ENCODE measurements around the gene ZNF668.
A peak's percentile ranks its signal among the peaks of the same experiment; 100 is the strongest.

ZNF668 gene

DNA sequence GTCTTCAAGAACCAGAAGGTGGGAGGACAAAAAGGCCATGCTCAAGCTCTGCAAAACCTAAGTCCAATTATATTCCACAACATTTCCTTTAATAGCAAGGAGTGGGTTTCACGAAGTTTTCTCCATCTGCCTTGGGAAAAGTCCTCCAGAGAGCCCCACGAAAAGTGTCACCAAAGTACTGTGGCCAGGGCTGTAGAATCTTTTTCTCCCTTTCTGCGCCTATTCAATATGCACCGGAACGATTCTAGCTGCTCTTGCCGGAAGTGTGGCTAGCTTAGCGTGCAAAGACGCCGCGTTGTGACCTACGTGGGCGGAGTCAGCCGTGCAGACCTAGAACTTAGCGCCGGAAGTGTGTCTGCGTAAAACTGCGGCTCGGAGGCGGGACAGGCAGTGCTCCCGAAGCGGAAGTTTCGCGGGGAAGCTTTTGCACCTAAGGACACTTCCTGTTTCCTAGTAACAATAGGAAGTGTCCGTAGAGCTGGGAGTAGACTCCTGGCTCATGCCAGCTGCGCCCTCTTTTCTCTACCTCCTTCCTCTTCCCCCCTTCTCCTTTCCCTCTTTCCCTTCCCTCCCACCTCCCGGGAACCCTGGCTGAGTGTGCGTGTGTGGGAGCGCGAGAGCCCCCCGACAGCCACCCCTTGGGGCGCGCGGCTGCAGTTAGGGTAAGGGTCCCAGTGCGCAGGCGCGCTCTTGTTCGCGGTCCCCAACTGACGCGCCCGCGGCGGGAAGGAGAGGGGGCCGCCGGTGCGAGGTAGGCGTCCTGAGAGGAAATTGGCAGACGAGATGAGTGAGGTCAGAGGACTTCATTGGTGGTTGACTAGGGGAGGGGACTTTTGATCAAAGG is at the start of gene ZNF668, which contains the start of gene ZNF646:
ZNF668 (minus strand) TSS at position 271 of the 844 bp plus-strand sequence. CDS start 9,781 bp downstream, outside the sequence.
ZNF646 (plus strand) TSS at position 453 of the 844 bp plus-strand sequence. CDS start 1,903 bp downstream, outside the sequence.
- peak; percentile 93 to 97 for DNase-seq (ENCODE audit: low read depth in 2 of 2)

DNA sequence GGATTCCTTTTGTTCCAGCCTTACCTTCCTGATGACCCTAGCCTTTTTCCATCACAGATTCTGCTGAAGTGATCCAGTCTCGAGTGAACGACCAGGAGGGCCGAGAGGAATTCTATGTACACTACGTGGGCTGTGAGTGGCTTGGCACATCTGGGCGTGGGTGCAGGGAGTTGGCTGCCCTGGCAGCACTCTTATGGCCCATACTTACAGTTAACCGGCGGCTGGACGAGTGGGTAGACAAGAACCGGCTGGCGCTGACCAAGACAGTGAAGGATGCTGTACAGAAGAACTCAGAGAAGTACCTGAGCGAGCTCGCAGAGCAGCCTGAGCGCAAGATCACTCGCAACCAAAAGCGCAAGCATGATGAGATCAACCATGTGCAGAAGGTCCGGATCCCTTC is 46.1 kb upstream of the ZNF668 start:
- no peak for DNase-seq (ENCODE audit: low read depth in 2 of 2)

DNA sequence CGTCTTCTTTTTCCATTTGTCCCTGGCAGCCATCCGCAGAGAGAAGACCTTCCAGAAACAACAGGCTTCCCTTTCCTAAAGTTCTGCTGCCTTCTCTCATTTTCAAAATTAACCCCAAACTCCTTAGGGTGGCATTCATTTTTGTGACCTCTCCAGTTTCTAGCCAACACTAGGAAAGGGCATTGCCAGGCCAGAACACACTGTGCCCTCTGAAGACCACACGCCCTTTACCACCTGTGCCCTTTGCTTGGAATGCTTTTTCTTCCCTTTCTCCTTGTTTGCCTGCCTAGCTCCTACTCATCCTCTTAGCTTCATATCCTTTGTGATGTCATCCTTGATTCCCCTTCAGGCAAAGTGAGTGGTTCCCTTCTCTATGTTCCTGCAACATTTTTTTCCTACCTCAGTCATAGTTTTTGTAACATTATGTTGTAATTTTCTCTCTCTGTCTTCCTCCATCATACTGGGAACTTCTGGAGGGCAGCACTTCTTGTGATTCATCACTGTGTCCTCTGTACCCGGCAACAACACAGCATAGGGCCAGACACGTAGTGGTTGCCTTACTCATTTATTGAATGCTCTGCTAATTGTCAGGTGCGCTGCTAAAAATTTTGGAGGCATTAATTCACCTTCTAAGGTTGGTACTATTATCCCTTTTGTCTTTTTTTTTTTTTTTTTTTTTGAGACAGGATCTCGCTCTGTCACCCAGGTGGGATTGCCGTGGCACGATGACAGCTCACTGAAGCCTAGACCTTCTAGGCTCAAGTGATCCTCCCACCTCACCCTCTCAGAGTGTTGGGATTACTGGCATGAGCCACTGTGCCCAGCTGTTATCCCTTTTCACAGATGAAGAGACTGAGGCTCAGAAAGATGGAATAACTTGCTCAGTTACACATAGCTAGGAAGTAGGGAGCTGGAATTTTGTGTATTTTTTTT is 44.4 kb upstream of the ZNF668 start:
- DNase-seq (ENCODE audit: low read depth in 2 of 2) = no peak

DNA sequence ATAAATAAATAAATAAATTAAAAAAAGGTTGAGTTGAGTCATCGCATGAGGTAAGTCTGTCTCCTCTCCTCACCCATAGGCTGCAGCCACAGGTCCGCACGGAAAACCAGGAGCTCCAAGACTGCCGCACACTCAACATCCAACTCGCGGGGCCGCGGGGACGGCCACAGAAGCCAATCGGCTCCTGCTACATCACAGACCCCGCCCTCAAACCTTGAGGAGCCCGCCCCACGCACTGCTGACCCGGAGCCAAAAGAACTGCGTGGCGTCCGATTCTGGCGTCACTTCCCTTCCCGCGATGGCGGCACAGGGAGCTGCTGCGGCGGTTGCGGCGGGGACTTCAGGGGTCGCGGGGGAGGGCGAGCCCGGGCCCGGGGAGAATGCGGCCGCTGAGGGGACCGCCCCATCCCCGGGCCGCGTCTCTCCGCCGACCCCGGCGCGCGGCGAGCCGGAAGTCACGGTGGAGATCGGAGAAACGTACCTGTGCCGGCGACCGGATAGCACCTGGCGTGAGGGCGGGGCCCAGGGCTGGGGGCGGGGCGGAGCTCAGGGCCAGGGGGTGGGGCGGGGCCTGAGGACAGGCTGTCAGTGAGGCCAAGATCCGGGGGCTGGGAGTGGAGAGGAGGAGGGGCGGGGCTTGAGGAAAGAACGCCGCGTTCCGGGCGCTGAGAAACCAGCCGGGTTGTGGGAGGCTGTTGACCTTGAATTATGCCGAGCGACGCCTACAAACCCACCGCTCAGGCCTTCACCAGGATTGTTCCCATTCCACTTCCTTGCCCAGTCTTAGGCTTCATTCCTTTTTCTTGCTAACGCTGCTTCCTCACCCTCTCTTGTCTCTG is 43.6 kb upstream of the ZNF668 start, which contains the start of gene KAT8:
KAT8 (plus strand) TSS at position 281 of the 839 bp plus-strand sequence; CDS start at position 299, 18 bp downstream.
- peak; percentile 96 to 97 for DNase-seq (ENCODE audit: low read depth in 2 of 2)

DNA sequence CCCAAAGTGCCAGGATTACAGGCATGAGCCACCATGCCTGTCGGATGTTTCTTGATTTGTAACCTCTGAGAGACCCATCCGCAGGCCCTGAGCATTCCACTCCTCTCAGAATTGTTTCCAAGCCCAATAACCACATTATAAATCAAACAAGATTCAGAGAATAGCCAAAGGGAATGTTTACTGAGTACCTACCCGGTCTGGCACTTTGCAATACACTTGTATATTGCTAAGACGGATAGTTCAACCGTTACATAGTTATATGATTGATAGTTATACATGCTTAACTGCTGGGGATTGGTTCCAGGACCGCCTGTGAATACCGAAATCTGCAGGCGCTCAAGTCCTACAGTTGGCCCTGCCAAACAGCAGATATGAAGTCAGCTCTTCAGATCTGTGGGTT is 40.4 kb upstream of the ZNF668 start:
- DNase-seq (ENCODE audit: low read depth in 2 of 2) = no peak

DNA sequence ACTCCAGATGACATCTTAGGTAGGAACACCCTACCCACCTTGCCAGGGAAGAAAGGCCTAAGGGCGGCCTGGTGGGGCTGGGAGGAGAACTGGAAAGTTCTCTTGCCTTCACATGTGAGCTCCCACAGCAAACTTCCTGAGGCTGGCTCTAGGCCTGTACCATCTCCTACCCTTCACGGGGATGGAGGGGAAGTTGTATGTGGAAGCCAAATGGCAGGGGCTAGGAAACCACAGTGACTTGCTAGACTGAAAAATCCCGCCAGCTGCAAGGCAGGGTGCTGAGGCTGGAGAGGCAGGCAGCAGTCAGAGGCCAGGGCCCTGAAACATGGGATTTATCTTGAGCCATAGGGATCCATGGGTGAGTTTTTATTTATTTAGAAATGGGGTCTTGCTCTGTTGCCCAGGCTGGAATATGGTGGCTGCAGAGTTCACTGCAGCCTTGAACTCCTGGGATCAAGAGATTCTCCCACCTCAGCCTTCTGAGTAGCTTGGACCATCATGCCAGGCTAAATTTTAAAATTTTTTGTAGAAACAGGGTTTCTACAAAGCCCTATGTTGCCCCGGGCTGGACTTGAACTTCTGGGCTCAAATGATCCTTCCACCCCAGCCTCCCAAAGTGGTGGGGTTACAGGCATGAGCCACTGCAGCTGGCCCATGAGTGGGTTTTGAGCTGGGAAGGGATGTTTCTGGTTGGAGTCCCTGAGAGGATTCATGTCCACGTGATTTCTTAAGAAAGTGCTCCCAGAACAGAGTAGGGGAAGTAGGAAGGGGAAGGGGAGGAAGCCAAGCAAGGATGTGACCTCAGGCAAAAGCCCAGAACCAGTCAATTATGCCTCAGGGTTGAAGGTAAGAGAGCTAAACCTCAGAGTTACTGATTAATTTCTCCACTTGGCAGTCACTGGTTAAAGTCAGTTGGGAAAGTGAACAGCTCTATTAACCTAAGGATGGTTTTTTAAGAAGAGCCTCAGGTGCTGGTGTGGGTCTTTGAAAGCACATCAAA is 39.4 kb upstream of the ZNF668 start:
- DNase-seq (ENCODE audit: low read depth in 2 of 2) = no peak

DNA sequence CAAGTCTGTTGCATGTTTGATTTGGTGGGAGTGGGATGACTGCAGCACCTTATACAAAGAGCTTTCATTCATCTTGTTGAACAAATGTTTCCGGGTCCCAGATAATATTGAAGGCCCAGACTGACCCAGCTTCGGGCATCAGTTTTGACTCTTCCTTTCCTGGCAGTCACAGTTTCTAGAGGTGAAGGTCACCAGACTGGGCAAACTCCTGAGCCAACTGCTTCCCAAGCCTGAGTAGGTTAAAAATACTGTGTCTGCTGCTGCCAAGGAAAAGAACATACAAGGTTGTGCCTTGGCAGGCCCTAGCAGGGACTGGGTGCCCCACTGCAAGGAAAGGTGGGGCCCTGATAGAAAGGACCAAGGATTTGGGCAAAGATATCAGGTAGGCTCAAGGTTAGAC is 38.7 kb upstream of the ZNF668 start:
- no peak for DNase-seq (ENCODE audit: low read depth in 2 of 2)

DNA sequence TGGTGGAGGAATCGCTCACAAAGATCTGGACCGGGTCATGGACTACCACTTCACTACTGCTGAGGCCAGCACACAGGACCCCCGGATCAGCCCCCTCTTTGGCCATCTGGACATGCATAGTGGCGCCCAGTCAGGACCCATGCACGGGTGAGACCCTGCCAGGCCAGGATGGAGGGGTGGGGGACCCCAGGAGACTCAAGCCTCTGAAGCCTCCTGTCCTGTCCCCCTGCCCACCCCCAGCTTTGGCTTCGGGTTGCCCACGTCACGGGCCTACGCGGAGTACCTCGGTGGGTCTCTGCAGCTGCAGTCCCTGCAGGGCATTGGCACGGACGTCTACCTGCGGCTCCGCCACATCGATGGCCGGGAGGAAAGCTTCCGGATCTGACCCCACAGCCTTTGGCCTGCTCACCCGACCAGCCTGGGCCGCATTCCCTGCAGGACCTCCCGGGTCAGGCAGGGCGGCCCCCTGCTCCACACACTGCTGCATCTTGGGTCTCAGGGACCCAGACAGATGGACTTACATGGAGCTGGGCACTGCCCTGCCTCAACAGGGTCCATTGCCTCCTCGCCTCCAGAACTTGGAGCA is 37.9 kb upstream of the ZNF668 start:
- DNase-seq (ENCODE audit: low read depth in 2 of 2) = no peak

DNA sequence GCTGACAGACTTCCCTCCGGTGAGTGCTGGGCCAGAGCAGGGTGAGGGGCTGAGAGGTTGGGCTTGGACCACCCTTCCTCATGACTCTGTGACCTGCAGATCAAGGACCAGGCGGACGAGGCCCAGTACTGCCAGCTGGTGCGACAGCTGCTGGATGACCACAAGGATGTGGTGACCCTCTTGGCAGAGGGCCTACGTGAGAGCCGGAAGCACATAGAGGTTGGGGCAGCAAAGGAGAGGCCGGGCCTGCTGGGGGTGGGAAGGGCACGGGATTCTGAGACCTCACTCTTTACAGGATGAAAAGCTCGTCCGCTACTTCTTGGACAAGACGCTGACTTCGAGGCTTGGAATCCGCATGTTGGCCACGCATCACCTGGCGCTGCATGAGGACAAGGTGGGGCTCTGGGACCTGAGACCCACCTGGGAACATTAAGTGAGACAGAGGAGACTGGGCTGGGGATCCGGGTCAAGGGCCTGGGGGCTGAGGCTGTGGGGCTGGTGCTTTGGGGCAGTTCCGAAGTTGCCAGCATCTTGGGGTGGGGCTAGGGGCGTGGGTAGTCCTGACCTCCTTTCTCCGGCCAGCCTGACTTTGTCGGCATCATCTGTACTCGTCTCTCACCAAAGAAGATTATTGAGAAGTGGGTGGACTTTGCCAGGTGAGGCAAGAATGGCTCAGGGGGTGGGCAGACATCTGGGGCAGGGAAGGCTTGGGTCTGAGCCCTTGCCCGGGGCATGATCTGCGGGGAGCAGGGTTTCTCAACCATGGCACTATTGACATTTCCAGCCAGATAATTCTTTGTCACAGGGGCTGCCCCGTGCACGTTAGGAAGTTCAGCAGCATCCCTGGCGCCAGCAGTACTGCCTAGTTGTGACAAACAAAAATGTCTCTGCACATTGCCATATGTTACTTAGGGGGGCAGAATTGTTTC is 36.3 kb upstream of the ZNF668 start:
- DNase-seq (ENCODE audit: low read depth in 2 of 2) = no peak

DNA sequence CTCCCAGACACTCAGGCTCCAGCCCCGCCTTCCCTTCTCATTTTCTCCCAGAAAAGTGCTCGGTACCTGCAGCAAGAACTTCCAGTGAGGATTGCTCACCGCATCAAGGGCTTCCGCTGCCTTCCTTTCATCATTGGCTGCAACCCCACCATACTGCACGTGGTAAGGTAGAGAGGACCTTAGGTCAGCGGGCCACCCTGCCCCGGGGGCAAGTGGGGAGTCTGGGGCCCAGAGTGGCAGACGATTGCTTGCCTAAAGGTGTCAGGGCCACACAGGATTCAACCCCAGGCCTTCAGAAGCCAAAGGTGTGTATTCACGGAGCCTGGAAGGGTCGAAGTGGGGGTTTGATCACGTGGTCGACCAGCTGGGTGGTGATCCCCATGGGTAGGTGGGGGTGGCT is 35.6 kb upstream of the ZNF668 start:
- no peak for DNase-seq (ENCODE audit: low read depth in 2 of 2)

DNA sequence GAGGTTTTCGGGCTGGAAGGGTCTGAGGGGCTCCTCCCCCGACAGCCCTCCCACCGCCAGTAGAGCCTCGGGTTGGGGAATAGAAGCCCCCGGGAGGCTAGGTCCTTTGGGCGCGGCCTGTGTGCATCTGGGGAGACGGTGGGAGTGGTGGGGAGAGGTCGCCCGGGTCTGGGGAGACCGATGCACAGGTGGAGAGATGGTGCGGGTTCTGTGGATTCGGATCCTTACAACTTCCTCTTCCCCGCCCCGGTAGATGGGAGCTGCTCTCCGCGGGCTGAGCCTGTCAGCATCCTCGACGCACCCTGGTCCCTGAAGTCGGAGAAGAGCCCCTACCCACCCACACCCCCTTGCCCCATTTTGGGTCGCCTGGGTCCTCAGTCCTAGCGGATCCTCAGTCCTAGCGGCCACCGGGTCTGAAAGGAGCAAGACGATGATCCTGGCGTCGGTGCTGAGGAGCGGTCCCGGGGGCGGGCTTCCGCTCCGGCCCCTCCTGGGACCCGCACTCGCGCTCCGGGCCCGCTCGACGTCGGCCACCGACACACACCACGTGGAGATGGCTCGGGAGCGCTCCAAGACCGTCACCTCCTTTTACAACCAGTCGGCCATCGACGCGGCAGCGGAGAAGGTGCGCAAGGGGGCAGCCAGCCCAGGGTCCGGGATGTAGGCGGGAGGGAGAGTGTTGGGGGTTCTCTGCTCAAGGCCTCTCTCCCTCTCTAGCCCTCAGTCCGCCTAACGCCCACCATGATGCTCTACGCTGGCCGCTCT is 34.9 kb upstream of the ZNF668 start:
- no peak for DNase-seq (ENCODE audit: low read depth in 2 of 2)

DNA sequence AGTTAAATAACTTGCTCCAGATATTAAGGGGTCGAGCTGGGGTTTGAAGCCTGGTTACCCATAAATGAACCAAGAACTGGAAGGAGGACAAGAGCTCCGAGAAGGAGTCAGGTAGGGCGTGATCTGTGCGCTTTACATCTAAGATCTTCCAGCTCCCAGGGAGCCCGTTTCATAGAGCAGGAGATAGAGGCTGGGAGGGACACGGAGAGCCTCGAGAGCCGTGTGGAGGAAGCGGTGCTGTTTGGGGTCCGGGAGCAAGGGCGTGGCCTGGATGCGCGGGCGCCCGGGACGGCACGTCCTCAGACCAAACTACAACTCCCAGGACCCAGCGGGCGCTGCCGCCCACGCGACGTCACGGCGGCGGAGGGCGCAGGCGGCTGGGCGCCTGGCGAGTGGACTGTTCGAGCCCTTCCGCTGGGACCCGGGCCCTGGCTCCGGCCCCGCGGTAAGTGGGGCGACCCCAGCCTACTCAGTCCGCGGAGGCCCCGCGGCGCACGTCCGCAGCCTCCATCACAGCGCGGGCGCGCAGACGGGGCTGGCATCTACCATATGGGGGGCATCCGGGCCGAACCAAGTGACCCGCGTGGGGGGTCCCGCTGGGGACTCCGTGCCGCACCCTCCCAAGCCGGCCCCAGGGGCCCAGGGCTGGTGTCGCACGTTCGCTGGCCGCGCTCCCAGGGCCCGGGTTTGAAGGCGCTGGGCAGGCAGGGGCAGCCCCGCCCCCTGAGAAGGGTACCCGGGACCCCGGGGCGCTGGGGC is 34.2 kb upstream of the ZNF668 start, which contains the start of gene BCKDK:
BCKDK (plus strand) TSS at position 352 of the 759 bp plus-strand sequence. CDS start 838 bp downstream, outside the sequence.
- DNase-seq (ENCODE audit: low read depth in 2 of 2) = peak; percentile 79

DNA sequence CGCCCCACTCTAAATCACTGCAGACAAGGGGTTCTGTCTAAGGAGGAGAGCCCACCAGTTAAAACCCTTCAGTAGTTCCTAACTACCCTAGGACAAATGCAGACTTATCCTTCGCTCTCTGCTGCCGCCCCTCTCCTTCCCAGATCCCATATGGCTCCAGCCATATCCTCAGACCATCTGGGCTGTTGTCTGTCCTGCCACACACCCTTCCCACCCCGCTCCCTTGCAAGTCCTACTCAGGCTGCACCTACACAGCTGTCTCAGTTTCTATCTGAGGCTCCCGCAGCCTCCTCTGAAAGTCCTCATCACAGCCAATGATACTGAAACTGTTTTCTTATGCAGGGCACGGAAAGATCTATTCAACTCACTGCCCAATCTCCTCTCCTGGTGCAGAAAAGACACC is 33.4 kb upstream of the ZNF668 start:
- DNase-seq (ENCODE audit: low read depth in 2 of 2) = peak in 1 of 2 donors; percentile 21

DNA sequence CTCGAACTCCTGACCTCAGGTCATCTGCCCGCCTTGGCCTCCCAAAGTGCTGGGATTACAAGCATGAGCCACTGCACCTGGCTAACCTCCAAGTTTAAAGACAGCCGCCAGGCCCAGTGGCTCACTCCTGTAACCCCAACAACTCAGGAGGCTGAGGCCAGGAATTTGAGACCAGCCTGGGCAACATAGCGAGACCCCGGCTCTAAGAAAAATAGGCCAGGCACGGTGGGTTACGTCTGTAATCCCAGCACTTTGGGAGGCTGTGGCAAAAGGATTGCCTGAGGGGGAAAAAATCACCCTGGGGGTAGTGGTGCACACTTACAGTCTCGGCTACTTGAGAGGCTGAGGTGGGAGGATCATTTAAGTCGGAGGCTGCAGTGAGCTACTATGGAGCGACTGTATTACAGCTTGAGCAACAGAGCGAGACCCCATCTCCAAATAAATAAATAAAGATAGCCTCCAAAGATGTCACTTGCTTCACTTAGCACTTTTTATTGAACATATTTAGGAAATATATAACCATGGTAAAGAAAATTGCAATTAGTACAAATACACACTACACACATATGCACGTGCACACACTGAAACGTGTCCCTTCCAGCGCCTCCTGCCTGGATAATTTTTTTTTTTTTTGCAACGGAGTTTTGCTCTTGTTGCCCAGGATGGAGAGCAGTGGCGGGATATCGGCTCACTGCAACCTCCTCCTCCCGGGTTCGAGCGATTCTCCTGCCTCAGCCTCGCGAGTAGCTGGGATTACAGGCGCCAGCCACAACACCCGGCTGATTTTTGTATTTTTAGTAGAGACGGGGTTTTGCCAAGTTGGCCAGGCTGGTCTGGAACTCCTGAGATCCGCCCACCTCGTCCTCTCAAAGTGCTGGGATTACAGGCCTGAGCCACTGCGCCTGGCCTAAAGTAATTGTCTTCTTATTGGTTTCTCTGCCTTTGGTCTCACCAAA is 32.7 kb upstream of the ZNF668 start:
- DNase-seq (ENCODE audit: low read depth in 2 of 2) = no peak

DNA sequence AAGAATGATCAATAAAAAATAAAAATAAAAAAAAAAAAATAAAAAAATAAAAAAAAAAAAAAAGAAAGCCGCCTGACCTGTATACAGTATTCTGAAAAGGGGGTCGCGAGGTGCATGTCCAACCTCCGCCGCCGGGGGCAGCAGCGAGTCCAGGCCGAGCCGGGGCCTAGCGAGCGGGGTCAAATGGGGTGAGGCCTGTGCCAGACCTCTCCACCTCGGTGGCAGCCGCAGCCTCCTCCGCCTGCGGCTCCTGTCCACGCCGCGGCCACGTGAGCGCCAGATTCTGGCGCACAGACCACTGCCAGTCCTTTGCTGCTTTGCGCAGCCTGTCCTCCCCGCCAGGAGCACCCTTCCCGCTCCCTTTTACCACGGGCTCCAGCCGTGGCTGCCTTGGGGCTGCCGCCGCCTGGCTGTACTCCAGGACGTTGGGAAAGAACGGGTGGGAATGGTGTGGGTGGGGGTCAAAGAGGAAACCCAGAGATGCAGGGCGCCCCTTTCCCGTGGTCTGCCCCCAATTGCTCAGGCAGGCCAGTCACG is 31.7 kb upstream of the ZNF668 start:
- DNase-seq (ENCODE audit: low read depth in 2 of 2) = peak; percentile 82 to 88
